ENCODE results near the gene ITGAD. TPM values are rescaled to one million over a fixed set of nuclear protein-coding genes. Genes with fewer than 3 reads are reported as not detected.

The ITGAD gene
- total RNA-seq, 1 donor from 2014 or later = not detected

- DNase-seq (ENCODE audit: low read depth) = no peak
- no peak for TF ChIP-seq CTCF (conservative IDR thresholded peaks at IDR 0.05; ENCODE audit: low read depth, low read length)
- H3K4me3 ChIP-seq (ENCODE audit: low read depth, low read length) = peak within 1 kb of the TSS; percentile 78
Observed at GRCh38 chr16:31471875-31472708, 79.0 kb downstream of the ITGAD start, which contains the start of gene TGFB1I1. Gene TGFB1I1 (plus strand): TSS chr16:31472152. CDS start chr16:31472189, 37 bp downstream.

DNA sequence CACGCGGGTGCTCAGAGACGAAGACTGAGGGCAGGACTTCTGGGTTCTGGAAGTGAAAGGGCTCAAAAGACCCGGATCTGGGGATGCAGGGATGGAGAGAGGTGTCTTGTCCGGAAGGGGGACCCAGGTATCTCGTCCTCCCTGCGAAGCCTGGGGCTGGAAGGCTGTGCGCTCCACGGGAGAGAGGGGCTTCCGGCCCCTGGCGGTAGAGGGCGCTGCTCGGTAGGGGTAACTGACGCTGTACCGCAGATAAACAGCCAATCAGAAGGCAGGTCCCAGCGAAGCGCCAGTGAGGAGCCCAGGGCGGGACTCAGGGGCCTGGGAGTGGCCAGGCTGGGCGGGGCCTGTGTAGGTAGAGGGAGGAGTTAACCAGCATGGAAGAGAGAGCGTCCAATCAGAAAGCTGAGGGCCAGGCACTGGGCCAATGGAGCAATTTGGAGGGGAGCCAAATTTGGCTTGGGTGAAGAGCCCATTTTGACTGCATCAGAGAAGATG is 79.6 kb downstream of the ITGAD start:
- peak; percentile 85 for TF ChIP-seq CTCF (conservative IDR thresholded peaks at IDR 0.05; ENCODE audit: low read depth, low read length)
- H3K4me3 ChIP-seq (ENCODE audit: low read depth, low read length) = peak overlapping the region; percentile 78
- DNase-seq (ENCODE audit: low read depth) = no peak

- H3K4me3 ChIP-seq (ENCODE audit: low read depth, low read length) = no peak overlapping the region
- no peak for DNase-seq (ENCODE audit: low read depth)
- no peak for TF ChIP-seq CTCF (conservative IDR thresholded peaks at IDR 0.05; ENCODE audit: low read depth, low read length)
Observed at GRCh38 chr16:31473264-31473984, 80.3 kb downstream of the ITGAD start.

- TF ChIP-seq CTCF (conservative IDR thresholded peaks at IDR 0.05; ENCODE audit: low read depth, low read length) = no peak
- H3K4me3 ChIP-seq (ENCODE audit: low read depth, low read length) = no peak overlapping the region
- DNase-seq (ENCODE audit: low read depth) = no peak
Observed at GRCh38 chr16:31474173-31474714, 81.1 kb downstream of the ITGAD start.

DNA sequence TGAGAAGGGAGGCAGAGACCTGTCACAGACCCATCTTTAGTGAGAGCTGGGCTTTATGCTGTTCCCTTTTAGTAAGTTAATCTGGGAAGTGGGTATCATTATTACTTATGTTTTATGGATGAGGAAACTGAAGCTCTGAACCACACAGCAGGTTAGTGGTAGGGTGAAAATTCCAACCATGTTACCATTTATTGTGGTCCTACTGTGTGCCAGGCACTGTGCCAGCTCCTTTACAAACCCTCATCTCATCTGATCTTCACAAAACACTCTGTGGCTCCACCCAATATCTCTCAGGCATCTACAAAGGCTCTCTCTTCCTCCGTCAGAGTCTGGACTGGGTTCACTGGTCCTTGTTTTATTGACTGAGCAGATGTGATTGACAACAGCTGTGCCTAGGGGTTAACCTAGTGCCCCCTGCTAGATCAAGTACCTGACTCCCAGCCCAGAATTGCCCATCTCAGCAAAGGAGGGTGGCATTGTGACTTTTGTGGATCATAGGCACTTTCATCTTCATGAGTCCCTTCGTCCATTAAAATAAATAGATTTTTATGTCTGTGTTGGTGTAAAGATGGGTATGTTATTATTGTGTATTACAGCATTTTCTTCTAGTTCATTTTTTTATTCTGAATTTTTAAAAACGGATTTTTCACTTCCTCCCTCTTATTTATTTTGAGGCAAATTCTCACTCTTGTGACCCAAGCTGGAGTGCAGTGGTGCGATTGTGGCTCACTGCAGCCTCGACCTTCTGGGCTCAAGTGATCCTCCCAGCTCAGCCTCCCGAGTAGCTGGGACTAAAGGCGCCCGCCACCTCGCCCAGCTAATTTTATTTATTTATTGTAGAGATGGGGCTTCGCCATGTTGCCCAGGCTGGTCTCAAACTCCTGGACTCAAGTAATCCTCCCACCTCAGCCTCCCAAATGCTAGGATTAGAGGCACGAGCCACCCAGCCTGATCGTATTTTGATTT is 81.9 kb downstream of the ITGAD start:
- no peak for DNase-seq (ENCODE audit: low read depth)
- no peak overlapping the region for H3K4me3 ChIP-seq (ENCODE audit: low read depth, low read length)
- no peak for TF ChIP-seq CTCF (conservative IDR thresholded peaks at IDR 0.05; ENCODE audit: low read depth, low read length)

- H3K4me3 ChIP-seq (ENCODE audit: low read depth, low read length) = no peak overlapping the region
- DNase-seq (ENCODE audit: low read depth) = no peak
- TF ChIP-seq CTCF (conservative IDR thresholded peaks at IDR 0.05; ENCODE audit: low read depth, low read length) = no peak
Observed at GRCh38 chr16:31475946-31476302, 82.8 kb downstream of the ITGAD start.

Measured in epithelial cell of proximal tubule (primary cell).